ENCODE results near the gene DEUP1. TPM values are rescaled to one million over a fixed set of nuclear protein-coding genes. Genes with fewer than 3 reads are reported as not detected.

DEUP1 gene
- total RNA-seq, 6 donors from 2014 or later: 1.0 to 3.1 TPM; not detected in 4

DNA sequence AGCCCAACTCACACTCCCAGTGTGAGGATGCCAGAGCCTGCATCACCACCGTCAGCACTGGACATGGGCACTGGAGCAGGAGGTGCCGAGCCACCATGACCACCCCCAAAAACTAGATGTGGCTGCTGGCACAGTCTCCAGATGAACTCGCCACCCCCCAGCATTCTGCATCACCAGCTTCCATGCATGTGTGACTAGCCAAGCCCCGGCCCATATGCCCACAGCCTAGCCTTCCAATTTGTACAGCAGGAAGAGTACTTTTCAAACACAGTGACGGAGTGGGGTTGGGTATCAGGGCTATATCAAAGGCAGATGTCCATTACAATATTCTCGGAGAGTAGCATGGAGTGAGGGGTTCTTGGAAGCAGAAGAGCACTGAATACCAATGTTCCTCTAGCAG, 149.7 kb downstream of the DEUP1 start:
- DNase-seq: no peak
- no peaks in the 10 kb centered on the region for H3K9me3 ChIP-seq
- TF ChIP-seq, protein P1, sequence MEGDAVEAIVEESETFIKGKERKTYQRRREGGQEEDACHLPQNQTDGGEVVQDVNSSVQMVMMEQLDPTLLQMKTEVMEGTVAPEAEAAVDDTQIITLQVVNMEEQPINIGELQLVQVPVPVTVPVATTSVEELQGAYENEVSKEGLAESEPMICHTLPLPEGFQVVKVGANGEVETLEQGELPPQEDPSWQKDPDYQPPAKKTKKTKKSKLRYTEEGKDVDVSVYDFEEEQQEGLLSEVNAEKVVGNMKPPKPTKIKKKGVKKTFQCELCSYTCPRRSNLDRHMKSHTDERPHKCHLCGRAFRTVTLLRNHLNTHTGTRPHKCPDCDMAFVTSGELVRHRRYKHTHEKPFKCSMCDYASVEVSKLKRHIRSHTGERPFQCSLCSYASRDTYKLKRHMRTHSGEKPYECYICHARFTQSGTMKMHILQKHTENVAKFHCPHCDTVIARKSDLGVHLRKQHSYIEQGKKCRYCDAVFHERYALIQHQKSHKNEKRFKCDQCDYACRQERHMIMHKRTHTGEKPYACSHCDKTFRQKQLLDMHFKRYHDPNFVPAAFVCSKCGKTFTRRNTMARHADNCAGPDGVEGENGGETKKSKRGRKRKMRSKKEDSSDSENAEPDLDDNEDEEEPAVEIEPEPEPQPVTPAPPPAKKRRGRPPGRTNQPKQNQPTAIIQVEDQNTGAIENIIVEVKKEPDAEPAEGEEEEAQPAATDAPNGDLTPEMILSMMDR (IDR thresholded peaks at IDR 0.05): no peak
- TF ChIP-seq POLR2AphosphoS5 (IDR thresholded peaks at IDR 0.05) (no peak), EP300 (IDR thresholded peaks at IDR 0.05) (no peak), POLR2A (IDR thresholded peaks at IDR 0.05) (no peak)
- no peaks in the 10 kb centered on the region for H3K27me3 ChIP-seq
- whole genome bisulfite sequencing, 2 donors: 94 to 100% methylated on average over 2 to 6 of the region's 6 CpGs
- H3K36me3 ChIP-seq: peaks cover 0 to 12% (median 2%) of the 10 kb centered on the region in 4 donors
- peaks cover 0 to 8% (median 0%) of the 10 kb centered on the region in 4 donors for H3K4me1 ChIP-seq
- no peak overlapping the region for H3K27ac ChIP-seq
- no peak overlapping the region for H3K4me3 ChIP-seq
- ATAC-seq (ENCODE audit: low FRiP score in 2 of 2): no peak

DNA sequence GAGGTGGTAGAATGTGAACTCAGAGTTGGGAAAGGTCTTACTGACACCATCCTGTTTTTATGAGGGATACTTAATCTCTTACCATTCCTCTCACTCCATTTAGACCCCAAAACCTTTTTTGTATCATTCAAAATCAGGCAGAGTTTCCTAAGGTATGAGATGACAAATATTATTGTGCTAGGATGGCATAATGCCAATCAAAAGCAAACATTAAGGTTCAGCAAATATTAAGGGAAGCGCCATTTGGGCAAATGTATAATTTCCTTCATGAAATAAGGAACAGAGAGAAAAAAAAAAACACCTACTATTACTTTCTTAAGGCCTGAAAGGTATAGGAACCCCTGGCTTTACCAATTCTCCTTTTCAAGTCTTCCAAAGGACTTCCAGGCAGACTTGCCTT, 150.2 kb downstream of the DEUP1 start:
- Histone ChIP-seq H3K4me1 (peaks cover 0 to 8% (median 0%) of the 10 kb centered on the region in 4 donors), H3K9me3 (no peaks in the 10 kb centered on the region), H3K4me3 (no peak overlapping the region), H3K27ac (no peak overlapping the region), H3K27me3 (no peaks in the 10 kb centered on the region), H3K36me3 (peaks cover 0 to 12% (median 2%) of the 10 kb centered on the region in 4 donors)
- DNase-seq (no peak), ATAC-seq (ENCODE audit: low FRiP score in 2 of 2) (no peak)
- TF ChIP-seq POLR2A (IDR thresholded peaks at IDR 0.05) (no peak), EP300 (IDR thresholded peaks at IDR 0.05) (no peak), POLR2AphosphoS5 (IDR thresholded peaks at IDR 0.05) (no peak)
- TF ChIP-seq, protein P1 (IDR thresholded peaks at IDR 0.05): no peak
- 77 to 88% methylated on average over 1 of the region's 1 CpG for WGBS, 2 donors

DNA sequence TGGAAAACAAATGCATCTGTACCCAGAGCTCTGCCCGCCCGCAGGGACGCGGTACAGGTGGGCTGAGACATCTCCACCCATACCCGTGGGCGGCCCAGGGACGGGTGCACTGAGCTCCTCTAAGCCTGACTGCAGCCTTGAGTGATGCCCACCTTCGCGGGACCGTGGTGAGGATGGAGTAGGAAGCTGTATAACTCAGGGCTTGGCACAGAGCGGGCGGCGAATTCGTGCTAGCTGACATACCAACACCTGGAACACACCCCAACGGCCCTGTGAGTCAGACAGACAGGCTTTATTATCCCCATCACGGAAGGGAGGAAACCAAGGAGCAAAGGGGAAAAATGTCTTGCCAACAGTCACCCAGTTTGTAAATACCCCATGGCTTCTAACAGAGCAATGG, 150.7 kb downstream of the DEUP1 start:
- Histone ChIP-seq H3K4me1 (peaks cover 0 to 8% (median 0%) of the 10 kb centered on the region in 4 donors), H3K9me3 (no peaks in the 10 kb centered on the region), H3K36me3 (peaks cover 0 to 12% (median 2%) of the 10 kb centered on the region in 4 donors), H3K27me3 (no peaks in the 10 kb centered on the region), H3K27ac (no peak overlapping the region), H3K4me3 (no peak overlapping the region)
- DNase-seq (peak in 1 of 2 donors; percentile 73), ATAC-seq (ENCODE audit: low FRiP score in 2 of 2) (no peak)
- 91 to 95% methylated on average over 16 of the region's 16 CpGs for WGBS, 2 donors
- TF ChIP-seq POLR2A (IDR thresholded peaks at IDR 0.05) (no peak), POLR2AphosphoS5 (IDR thresholded peaks at IDR 0.05) (no peak), EP300 (IDR thresholded peaks at IDR 0.05) (no peak)
- TF ChIP-seq, protein P1 (IDR thresholded peaks at IDR 0.05): no peak

DNA sequence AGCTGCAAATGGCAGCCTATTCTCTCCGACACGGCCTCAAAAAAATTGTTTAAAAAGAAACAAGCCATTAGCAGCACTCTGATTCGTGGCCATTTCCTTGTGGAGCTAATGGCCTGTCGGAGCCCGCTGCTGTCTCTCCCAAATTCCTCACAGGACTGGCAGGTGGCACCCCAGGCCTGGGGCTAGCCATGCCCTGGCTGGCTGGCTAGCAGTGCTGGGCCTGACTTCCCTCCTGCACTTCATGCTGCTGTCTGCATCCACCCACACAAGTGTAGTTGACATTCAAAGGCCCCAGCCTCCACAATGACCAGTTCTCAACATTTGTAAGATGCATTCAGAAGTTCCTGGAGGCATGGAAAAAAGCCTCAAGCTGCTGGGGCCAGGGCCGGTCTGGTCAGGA, 151.2 kb downstream of the DEUP1 start:
- 90 to 91% methylated on average over 6 of the region's 6 CpGs for WGBS, 2 donors
- peaks cover 0 to 12% (median 2%) of the 10 kb centered on the region in 4 donors for H3K36me3 ChIP-seq
- ATAC-seq (ENCODE audit: low FRiP score in 2 of 2): no peak
- DNase-seq: no peak
- no peaks in the 10 kb centered on the region for H3K27me3 ChIP-seq
- peaks cover 0 to 8% (median 1%) of the 10 kb centered on the region in 4 donors for H3K4me1 ChIP-seq
- no peak overlapping the region for H3K27ac ChIP-seq
- no peak overlapping the region for H3K4me3 ChIP-seq
- TF ChIP-seq, protein P1 (IDR thresholded peaks at IDR 0.05): no peak
- no peak for TF ChIP-seq POLR2AphosphoS5 (IDR thresholded peaks at IDR 0.05)
- no peak for TF ChIP-seq POLR2A (IDR thresholded peaks at IDR 0.05)
- TF ChIP-seq EP300 (IDR thresholded peaks at IDR 0.05): no peak
- H3K9me3 ChIP-seq: no peaks in the 10 kb centered on the region

DNA sequence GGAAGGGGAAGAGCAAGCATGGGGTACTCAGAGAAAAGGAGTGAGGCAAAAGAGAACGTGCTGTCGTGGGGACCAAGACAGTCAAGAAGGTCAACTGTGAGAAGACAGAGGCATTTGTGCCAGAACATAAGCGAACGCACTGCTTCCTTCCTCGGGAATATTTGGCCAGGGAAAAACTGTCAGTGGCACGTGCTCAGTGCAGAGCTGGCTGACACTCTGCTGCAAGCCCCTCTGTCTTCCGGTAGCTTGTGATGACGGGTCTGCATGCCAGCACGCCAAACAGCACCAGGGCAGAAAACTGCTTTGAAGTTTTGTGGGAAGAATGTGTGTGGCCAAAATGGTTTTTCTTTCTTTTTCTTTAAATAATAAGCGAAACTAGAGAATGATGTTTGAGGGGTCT, 152.0 kb downstream of the DEUP1 start:
- ATAC-seq (ENCODE audit: low FRiP score in 2 of 2) (no peak), DNase-seq (no peak)
- TF ChIP-seq EP300 (IDR thresholded peaks at IDR 0.05) (no peak), POLR2AphosphoS5 (IDR thresholded peaks at IDR 0.05) (no peak), POLR2A (IDR thresholded peaks at IDR 0.05) (no peak)
- TF ChIP-seq, protein P1 (IDR thresholded peaks at IDR 0.05): no peak
- Histone ChIP-seq H3K27me3 (no peaks in the 10 kb centered on the region), H3K4me3 (no peak overlapping the region), H3K4me1 (peaks cover 0 to 11% (median 4%) of the 10 kb centered on the region in 4 donors), H3K36me3 (peaks cover 0 to 12% (median 2%) of the 10 kb centered on the region in 4 donors), H3K27ac (no peak overlapping the region), H3K9me3 (no peaks in the 10 kb centered on the region)
- 54 to 62% methylated on average over 10 of the region's 10 CpGs for WGBS, 2 donors
